ENCODE data around the gene ART4. TPM values are rescaled to one million over a fixed set of nuclear protein-coding genes. Genes with fewer than 3 reads are reported as not detected.

The ART4 gene
- total and polyA plus RNA-seq, 11 donors = 0.44 to 5.9 (median 2.2) TPM

DNA sequence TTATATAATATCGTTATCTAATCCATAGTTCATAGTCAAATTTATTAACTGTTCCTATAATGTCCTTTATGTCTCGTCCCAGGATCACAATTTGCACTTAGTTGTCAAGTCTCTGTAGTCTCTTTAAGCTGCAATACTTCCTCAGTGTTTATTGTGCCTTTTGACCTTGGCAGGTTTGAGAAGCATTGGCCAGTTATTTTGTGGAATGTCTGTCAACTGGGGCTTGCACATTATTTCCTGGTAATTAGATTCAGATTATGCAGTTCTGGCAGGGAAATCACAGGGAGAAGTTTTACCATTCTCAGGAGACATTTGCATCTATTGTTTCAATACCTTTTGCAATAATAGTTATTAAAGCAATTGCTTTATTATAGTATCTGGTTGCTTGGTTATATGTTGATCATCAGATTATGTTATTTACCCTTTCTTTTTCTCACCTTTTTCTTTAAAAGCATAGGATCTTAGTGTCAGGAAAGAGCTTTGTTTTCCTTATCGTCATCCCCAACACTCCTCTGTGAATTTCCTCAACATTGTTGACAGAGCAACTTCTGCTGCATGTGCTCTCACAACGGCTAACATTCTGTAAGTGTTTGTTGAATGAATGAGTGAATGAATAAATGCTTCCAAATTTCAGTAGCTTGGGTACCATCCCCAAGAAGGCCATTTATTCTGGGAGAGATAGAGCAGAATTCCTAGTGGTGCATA lies 3.7 kb upstream of the ART4 start:
- H3K9me3 ChIP-seq = no peaks in the 10 kb centered on the region
- peak overlapping the region in 10 of 12 donors; percentile 29 to 72 (median 44) for H3K27ac ChIP-seq
- H3K36me3 ChIP-seq = no peaks in the 10 kb centered on the region
- H3K4me3 ChIP-seq = no peak overlapping the region
- no peak for DNase-seq
- ATAC-seq = no peak
- 56 to 73% (median 63%) methylated on average over 4 of the region's 4 CpGs for WGBS, 4 donors
- TF ChIP-seq, protein P1, sequence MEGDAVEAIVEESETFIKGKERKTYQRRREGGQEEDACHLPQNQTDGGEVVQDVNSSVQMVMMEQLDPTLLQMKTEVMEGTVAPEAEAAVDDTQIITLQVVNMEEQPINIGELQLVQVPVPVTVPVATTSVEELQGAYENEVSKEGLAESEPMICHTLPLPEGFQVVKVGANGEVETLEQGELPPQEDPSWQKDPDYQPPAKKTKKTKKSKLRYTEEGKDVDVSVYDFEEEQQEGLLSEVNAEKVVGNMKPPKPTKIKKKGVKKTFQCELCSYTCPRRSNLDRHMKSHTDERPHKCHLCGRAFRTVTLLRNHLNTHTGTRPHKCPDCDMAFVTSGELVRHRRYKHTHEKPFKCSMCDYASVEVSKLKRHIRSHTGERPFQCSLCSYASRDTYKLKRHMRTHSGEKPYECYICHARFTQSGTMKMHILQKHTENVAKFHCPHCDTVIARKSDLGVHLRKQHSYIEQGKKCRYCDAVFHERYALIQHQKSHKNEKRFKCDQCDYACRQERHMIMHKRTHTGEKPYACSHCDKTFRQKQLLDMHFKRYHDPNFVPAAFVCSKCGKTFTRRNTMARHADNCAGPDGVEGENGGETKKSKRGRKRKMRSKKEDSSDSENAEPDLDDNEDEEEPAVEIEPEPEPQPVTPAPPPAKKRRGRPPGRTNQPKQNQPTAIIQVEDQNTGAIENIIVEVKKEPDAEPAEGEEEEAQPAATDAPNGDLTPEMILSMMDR (IDR thresholded peaks at IDR 0.05) = no peak
- no peak for TF ChIP-seq POLR2A (IDR thresholded peaks at IDR 0.05)
- intact Hi-C loops (cut with DNase I) = loop anchor here in 9 of 10 donors (2.0 to 10.0 kb wide), 7 partner anchors 40 to 428 kb away; partner anchors contain the start of genes RERG (in 6 of the 9) and MGP (in 3 of the 9)
- peaks cover 3 to 53% (median 40%) of the 10 kb centered on the region in 12 donors for H3K4me1 ChIP-seq
- H3K27me3 ChIP-seq = no peaks in the 10 kb centered on the region

DNA sequence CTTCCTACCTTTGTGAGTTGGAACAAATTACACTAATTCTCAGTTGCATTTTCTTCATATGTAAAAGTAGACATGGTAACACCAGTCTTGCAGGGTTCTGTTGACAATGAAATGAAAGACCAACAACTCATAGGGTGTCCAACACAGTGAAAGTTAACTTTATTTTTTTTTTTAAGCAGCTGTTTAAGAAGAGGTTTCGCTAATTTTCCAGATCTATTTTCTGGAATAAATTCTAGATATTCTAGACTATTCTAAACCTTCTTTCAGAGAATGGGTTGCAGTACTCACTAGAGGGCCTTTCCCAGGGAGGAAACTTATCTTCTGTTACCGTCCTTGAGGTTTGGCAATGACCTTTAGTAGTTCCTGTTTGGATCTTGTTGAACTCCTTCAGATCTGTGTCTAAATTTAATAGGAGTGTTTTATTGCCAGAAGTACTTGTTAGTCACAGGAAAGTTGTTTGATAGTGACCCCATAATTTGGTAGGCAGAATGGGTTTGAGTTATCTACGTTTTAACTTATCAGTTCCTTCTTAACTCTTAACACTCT lies 2.8 kb upstream of the ART4 start:
- Histone ChIP-seq H3K4me3 (no peak overlapping the region), H3K4me1 (peaks cover 3 to 62% (median 46%) of the 10 kb centered on the region in 12 donors), H3K36me3 (no peaks in the 10 kb centered on the region), H3K27me3 (no peaks in the 10 kb centered on the region), H3K27ac (peak overlapping the region in 11 of 12 donors; percentile 29 to 72 (median 45)), H3K9me3 (no peaks in the 10 kb centered on the region)
- DNase-seq = no peak
- WGBS, 4 donors = 29 to 41% (median 33%) methylated on average over 3 of the region's 3 CpGs
- TF ChIP-seq, protein P1 (IDR thresholded peaks at IDR 0.05) = peak in 2 of 12 donors; percentile 6 to 28
- no peak for TF ChIP-seq POLR2A (IDR thresholded peaks at IDR 0.05)
- ATAC-seq = peak in 3 of 4 donors; percentile 45 to 53 (median 48)
- intact Hi-C loops (cut with DNase I) = loop anchor here in 9 of 10 donors (2.0 to 10.0 kb wide), 7 partner anchors 41 to 429 kb away; partner anchors contain the start of genes RERG (in 6 of the 9) and MGP (in 3 of the 9)

DNA sequence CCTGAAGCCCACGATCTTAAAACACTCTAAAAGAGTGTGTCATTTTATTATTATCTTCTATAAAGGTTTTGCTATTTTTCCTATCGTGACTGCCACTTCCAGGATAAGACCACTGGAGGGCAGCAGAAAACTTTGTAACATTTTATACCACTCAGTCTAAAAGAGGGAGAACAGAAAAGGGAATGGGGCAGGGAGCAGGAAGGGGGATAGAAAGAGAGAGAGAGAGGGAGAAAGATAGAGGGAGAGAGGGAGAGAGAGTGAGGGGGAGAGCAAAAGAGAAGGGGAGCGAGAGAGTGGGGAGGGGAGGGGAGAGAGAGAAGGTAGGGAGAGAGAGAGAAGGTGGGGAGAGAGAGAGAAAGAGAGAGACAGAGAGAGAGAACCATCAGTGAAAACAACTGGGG lies 2.0 kb upstream of the ART4 start:
- H3K27me3 ChIP-seq = no peaks in the 10 kb centered on the region
- H3K36me3 ChIP-seq = no peaks in the 10 kb centered on the region
- H3K4me3 ChIP-seq = no peak overlapping the region
- intact Hi-C loops (cut with DNase I) = loop anchor here (1.0 to 10.0 kb wide), 12 partner anchors 41 to 429 kb away; partner anchors contain the start of genes RERG (in 7 of the 10) and MGP (in 3 of the 10)
- H3K27ac ChIP-seq = peak overlapping the region in 10 of 12 donors; percentile 29 to 72 (median 46)
- ATAC-seq (peak; percentile 28 to 51 (median 41)), DNase-seq (peak in 2 of 5 donors; percentile 49 to 51)
- WGBS, 4 donors = 12 to 16% (median 12%) methylated on average over 3 of the region's 3 CpGs
- TF ChIP-seq, protein P1 (IDR thresholded peaks at IDR 0.05) = peak; percentile 62 to 85 (median 76)
- no peak for TF ChIP-seq POLR2A (IDR thresholded peaks at IDR 0.05)
- peaks cover 3 to 70% (median 50%) of the 10 kb centered on the region in 12 donors for H3K4me1 ChIP-seq
- H3K9me3 ChIP-seq = no peaks in the 10 kb centered on the region

DNA sequence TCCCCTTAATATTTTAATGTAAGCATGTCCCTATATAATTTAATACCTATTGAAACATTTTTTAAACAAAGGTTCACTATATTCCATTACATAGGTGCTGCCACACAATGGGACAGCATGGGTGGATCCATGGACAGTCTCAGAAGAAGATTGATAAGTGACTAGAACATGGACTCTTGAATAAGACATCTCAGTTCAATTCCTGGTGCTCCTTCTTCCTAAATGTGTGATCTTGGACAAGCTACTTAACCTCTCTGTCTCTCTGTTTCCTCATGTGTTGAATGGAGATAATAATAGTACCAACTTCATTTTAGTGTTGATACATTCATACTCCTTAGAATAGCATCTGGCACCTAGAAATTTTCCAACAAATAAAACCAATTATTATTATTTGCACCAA lies 1.1 kb upstream of the ART4 start:
- Histone ChIP-seq H3K4me1 (peaks cover 3 to 68% (median 50%) of the 10 kb centered on the region in 12 donors), H3K27ac (peak overlapping the region in 1 of 12 donors; percentile 58), H3K9me3 (no peaks in the 10 kb centered on the region), H3K36me3 (no peaks in the 10 kb centered on the region), H3K4me3 (no peak overlapping the region), H3K27me3 (no peaks in the 10 kb centered on the region)
- DNase-seq (no peak), ATAC-seq (no peak)
- TF ChIP-seq, protein P1 (IDR thresholded peaks at IDR 0.05) = no peak
- TF ChIP-seq POLR2A (IDR thresholded peaks at IDR 0.05) = no peak
- intact Hi-C loops (cut with DNase I) = loop anchor here in 8 of 10 donors (2.0 to 10.0 kb wide), 13 partner anchors 37 to 430 kb away; partner anchors contain the start of genes RERG (in 6 of the 8), C12orf60 (in 3 of the 8) and WBP11 (in 3 of the 8)

Data from heart left ventricle (tissue), 16 donors.